Esophagus muscularis mucosa (tissue), 4 donors: ENCODE measurements around the gene CACNA1S. TPM values are rescaled to one million over a fixed set of nuclear protein-coding genes. Genes with fewer than 3 reads are reported as not detected.

Experiments
- DNase-seq: peaks from one replicate; pipeline ENCODE4 v3.0.0-alpha.2; 2017; ENCODE audit errors: extremely low spot score
- H3K27ac ChIP-seq, 4 donors: fragments of 200-600 bp; sonication (generic); replicated peaks in 1 of 4; 1 replicate in 3 of 4; 2 replicates in 1 of 4; pipeline ENCODE4 v1.5.1; 2016 to 2019; ENCODE audit warnings: mild to moderate bottlenecking in 1 of 4
- H3K27me3 ChIP-seq, 4 donors: fragments of 200-600 bp; sonication (generic); one replicate each; pipeline versions ENCODE4 v1.5.1 to v1.6.0; 2016 to 2019
- H3K36me3 ChIP-seq, 4 donors: fragments of 200-600 bp; sonication (generic); one replicate each; pipeline ENCODE4 v1.5.1; 2016 to 2019
- H3K4me1 ChIP-seq, 4 donors: fragments of 200-600 bp; sonication (generic); one replicate each; pipeline ENCODE4 v1.5.1; 2016 to 2019
- H3K4me3 ChIP-seq, 4 donors: fragments of 200-600 bp; sonication (generic); 1 replicate in 2 of 4; 2 replicates in 2 of 4; pipeline ENCODE4 v1.5.1; 2016 to 2019; ENCODE audit warnings: mild to moderate bottlenecking in 4 of 4, moderate library complexity in 1 of 4
- H3K9me3 ChIP-seq, 4 donors: fragments of 200-600 bp; sonication (generic); 1 replicate in 3 of 4; 2 replicates in 1 of 4; pipeline ENCODE4 v1.5.1; 2016 to 2019
- EP300 ChIP-seq: sonication (generic); formaldehyde crosslinking; IDR thresholded peaks from one replicate; pipeline ENCODE4 v1.6.1; 2017; ENCODE audit warnings: antibody characterized with exemption
- POLR2A ChIP-seq: fragments of 450-650 bp; IDR thresholded peaks from one replicate; pipeline ENCODE4 v1.6.1; 2017; ENCODE audit warnings: antibody characterized with exemption, moderate library complexity, mild to moderate bottlenecking, low read depth
- POLR2AphosphoS5 ChIP-seq, 2 donors: sonication (generic); formaldehyde crosslinking; IDR thresholded peaks; one replicate each; pipeline ENCODE4 v1.6.1; 2017; ENCODE audit warnings: antibody characterized with exemption in 2 of 2
- whole genome bisulfite sequencing: methylation state at CpG from one replicate; pipeline ENCODE4 v1.1.5; 2018; 5-methylcytosine and 5-hydroxymethylcytosine counted together
- intact Hi-C: fragments of 100-400 bp; cut with DNase I; formaldehyde crosslinking; loops from one replicate; pipeline ENCODE4 v1.15.1; 2023
- total RNA-seq, 4 donors: library from RNA; depleted of rRNA; stranded (reverse); fragments of >200 nt; gene quantifications; one replicate each; pipeline versions ENCODE4 v1.1.0 to v1.2.1, GENCODE V29; 2016
- TF ChIP-seq, protein P1 (sequence below), 3 experiments: fragments of 200-600 bp in 2 of 3; fragments of 450-650 bp in 1 of 3; sonication (generic) in 2 of 3; IDR thresholded peaks; one replicate each; pipeline ENCODE4 v1.5.1; 2017 to 2019; ENCODE audit warnings: antibody characterized with exemption in 3 of 3, mild to moderate bottlenecking in 2 of 3, moderate library complexity in 1 of 3

Gene CACNA1S
- total RNA-seq, 4 donors from 2014 or later = not detected

- H3K4me3 ChIP-seq = no peak overlapping the region
- 97% methylated on average over 7 of the region's 13 CpGs for WGBS
- TF ChIP-seq, protein P1, sequence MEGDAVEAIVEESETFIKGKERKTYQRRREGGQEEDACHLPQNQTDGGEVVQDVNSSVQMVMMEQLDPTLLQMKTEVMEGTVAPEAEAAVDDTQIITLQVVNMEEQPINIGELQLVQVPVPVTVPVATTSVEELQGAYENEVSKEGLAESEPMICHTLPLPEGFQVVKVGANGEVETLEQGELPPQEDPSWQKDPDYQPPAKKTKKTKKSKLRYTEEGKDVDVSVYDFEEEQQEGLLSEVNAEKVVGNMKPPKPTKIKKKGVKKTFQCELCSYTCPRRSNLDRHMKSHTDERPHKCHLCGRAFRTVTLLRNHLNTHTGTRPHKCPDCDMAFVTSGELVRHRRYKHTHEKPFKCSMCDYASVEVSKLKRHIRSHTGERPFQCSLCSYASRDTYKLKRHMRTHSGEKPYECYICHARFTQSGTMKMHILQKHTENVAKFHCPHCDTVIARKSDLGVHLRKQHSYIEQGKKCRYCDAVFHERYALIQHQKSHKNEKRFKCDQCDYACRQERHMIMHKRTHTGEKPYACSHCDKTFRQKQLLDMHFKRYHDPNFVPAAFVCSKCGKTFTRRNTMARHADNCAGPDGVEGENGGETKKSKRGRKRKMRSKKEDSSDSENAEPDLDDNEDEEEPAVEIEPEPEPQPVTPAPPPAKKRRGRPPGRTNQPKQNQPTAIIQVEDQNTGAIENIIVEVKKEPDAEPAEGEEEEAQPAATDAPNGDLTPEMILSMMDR (IDR thresholded peaks at IDR 0.05) = no peak
- TF ChIP-seq POLR2AphosphoS5 (IDR thresholded peaks at IDR 0.05) (no peak), POLR2A (no peak), EP300 (no peak)
- intact Hi-C loops = no loop called here
- no peak for DNase-seq
- H3K4me1 ChIP-seq = peaks cover 0 to 12% (median 11%) of the 10 kb centered on the region in 4 donors
- H3K36me3 ChIP-seq = peaks cover 0 to 3% (median under 1%) of the 10 kb centered on the region in 4 donors
- H3K27ac ChIP-seq = no peak overlapping the region
- H3K9me3 ChIP-seq = no peaks in the 10 kb centered on the region
- no peaks in the 10 kb centered on the region for H3K27me3 ChIP-seq
Observed at GRCh38 chr1:201128962-201129361, 16.7 kb upstream of the CACNA1S start.

- no peak for DNase-seq
- Histone ChIP-seq H3K9me3 (no peaks in the 10 kb centered on the region), H3K27me3 (peaks cover 0 to 2% (median 0%) of the 10 kb centered on the region in 4 donors), H3K4me3 (no peak overlapping the region), H3K36me3 (no peaks in the 10 kb centered on the region), H3K4me1 (peaks cover 0 to 12% (median 11%) of the 10 kb centered on the region in 4 donors), H3K27ac (no peak overlapping the region)
- TF ChIP-seq POLR2A (no peak), POLR2AphosphoS5 (IDR thresholded peaks at IDR 0.05) (no peak), EP300 (no peak)
- TF ChIP-seq, protein P1 (IDR thresholded peaks at IDR 0.05) = no peak
- WGBS = 93% methylated on average over 9 of the region's 9 CpGs
- intact Hi-C loops = no loop called here
Observed at GRCh38 chr1:201128476-201128875, 16.2 kb upstream of the CACNA1S start.

- Histone ChIP-seq H3K36me3 (no peaks in the 10 kb centered on the region), H3K27ac (no peak overlapping the region), H3K4me1 (peaks cover 0 to 12% (median 11%) of the 10 kb centered on the region in 4 donors), H3K27me3 (peaks cover 0 to 8% (median 0%) of the 10 kb centered on the region in 4 donors), H3K4me3 (no peak overlapping the region), H3K9me3 (no peaks in the 10 kb centered on the region)
- intact Hi-C loops = no loop called here
- DNase-seq = no peak
- TF ChIP-seq, protein P1 (IDR thresholded peaks at IDR 0.05) = no peak
- no peak for TF ChIP-seq POLR2AphosphoS5 (IDR thresholded peaks at IDR 0.05)
- no peak for TF ChIP-seq POLR2A
- TF ChIP-seq EP300 = no peak
- 96% methylated on average over 13 of the region's 17 CpGs for whole genome bisulfite sequencing
Observed at GRCh38 chr1:201127755-201128455, 15.7 kb upstream of the CACNA1S start.

DNA sequence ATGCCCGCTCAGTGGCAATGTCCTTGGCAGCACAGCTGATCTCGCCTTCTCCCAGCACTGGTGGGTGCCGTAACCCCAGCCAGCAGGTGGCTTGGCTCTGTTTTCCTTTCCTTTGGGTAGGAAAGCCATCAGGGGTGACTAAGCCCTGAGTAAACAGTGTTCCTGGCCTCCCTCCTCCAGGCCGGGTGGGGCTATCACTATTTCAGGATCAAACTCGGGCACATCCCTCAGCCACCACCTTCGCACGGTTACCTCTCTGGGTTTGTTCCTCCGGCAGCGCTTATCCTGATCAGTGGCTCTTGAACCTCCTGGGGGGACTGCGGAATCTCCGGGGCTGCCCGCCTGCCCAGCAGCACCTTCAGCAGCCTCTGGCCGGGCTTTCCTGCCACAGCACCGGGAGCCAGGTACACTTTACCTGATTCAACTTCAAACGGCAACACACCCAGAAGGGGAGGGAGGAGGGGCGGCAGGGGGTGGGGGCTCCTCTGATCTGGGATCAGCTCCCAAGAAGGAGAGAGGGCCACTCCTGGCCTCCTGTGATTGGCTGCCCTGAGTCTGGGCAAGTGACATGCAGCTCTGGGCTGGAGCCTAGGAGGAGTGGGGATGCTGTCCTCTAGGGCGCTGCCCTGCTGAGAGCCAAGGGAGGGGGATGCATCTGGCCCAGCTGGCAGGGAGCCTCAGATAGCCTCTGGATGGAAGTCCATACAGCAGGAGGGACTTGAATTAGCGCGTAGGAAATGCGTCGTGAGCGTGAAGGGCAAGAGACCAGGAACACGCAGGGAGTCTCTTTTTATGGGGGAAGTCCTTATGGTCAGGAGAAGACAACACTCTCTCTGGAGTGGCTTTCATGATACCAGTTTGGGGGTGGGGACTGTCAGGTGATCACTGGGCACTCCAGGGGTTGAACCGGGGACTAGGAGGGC, 14.9 kb upstream of the CACNA1S start, which contains the start of gene ASCL5:
TSS of gene ASCL5 (minus strand) at position 353 of the 923 bp plus-strand sequence. CDS start 11,812 bp downstream, outside the sequence.
- Histone ChIP-seq H3K36me3 (no peaks in the 10 kb centered on the region), H3K27ac (no peak within 1 kb of the TSS), H3K27me3 (peaks cover 0 to 16% (median 0%) of the 10 kb centered on the region in 4 donors), H3K4me1 (peaks cover 0 to 12% (median 11%) of the 10 kb centered on the region in 4 donors), H3K9me3 (no peaks in the 10 kb centered on the region), H3K4me3 (no peak within 1 kb of the TSS)
- WGBS = 84% methylated on average over 14 of the region's 24 CpGs
- DNase-seq = no peak
- TF ChIP-seq POLR2AphosphoS5 (IDR thresholded peaks at IDR 0.05) (no peak), EP300 (no peak), POLR2A (no peak)
- TF ChIP-seq, protein P1 (IDR thresholded peaks at IDR 0.05) = no peak
- intact Hi-C loops = no loop called here
